Vagina (tissue), 2 donors: Measurements from ENCODE around the gene CCDC40.

Source experiments
- CTCF ChIP-seq, 3 experiments: fragments of 450-650 bp in 2 of 3; fragments of 200-600 bp in 1 of 3; sonication (generic) in 1 of 3; IDR thresholded peaks; one replicate each; pipeline ENCODE4 v1.5.1; 2017 to 2019; ENCODE audit warnings: antibody characterized with exemption in 3 of 3, mild to moderate bottlenecking in 2 of 3, moderate library complexity in 2 of 3
- POLR2A ChIP-seq, 2 donors: fragments of 450-650 bp; IDR thresholded peaks; one replicate each; pipeline ENCODE4 v1.6.1; 2017; ENCODE audit warnings: antibody characterized with exemption in 2 of 2, mild to moderate bottlenecking in 2 of 2, moderate library complexity in 2 of 2
- POLR2AphosphoS5 ChIP-seq, 2 donors: sonication (generic); formaldehyde crosslinking; IDR thresholded peaks; one replicate each; pipeline ENCODE4 v1.9.0; 2017; ENCODE audit warnings: antibody characterized with exemption in 2 of 2, mild to moderate bottlenecking in 2 of 2, low read depth in 1 of 2; ENCODE audit not compliant: insufficient read depth in 1 of 2

- no peak for TF ChIP-seq CTCF (IDR thresholded peaks at IDR 0.05)
- TF ChIP-seq POLR2A (IDR thresholded peaks at IDR 0.05), result no peak
- no peak for TF ChIP-seq POLR2AphosphoS5 (IDR thresholded peaks at IDR 0.05; ENCODE audit: insufficient read depth in 1 of 2, low read depth in 1 of 2)
Observed at GRCh38 chr17:80112471-80113032, 76.1 kb downstream of the CCDC40 start.
